Bronchial epithelial cell (primary cell): ENCODE measurements around the gene NIPAL3. TPM values are rescaled to one million over a fixed set of nuclear protein-coding genes. Genes with fewer than 3 reads are reported as not detected.
"Not testable (repeated sequence)": the region's sequence is repeated elsewhere in the genome, so short reads cannot be mapped to it uniquely, and the experiment has no call there.

Experiments used
- DNase-seq: peaks from one replicate; pipeline ENCODE4 v3.0.0-alpha.2; 2010; ENCODE audit warnings: low read depth
- FAIRE-seq: peaks from 2 replicates; lab custom pipeline; 2011; peaks lifted over from hg19 to GRCh38; lab: Jason Lieb, UNC
- H3K27me3 ChIP-seq: 2 replicates; pipeline ENCODE4 v1.5.1; 2011; ENCODE audit warnings: low read length; ENCODE audit not compliant: control insufficient read depth, insufficient read depth
- H3K36me3 ChIP-seq: 2 replicates; pipeline ENCODE4 v1.5.1; 2011; ENCODE audit warnings: low read length; ENCODE audit not compliant: control insufficient read depth, insufficient read depth
- H3K4me3 ChIP-seq: 2 replicates; pipeline ENCODE4 v1.5.1; 2011; ENCODE audit warnings: mild to moderate bottlenecking, low read depth, low read length, control low read depth
- total RNA-seq: library from RNA; depleted of rRNA; stranded (reverse); fragments of >200 nt; gene quantifications from 2 replicates; pipeline ENCODE4 v1.2.1, GENCODE V29; 2014
- TF ChIP-seq, protein P1 (sequence below): IDR thresholded peaks from 2 replicates; pipeline ENCODE4 v1.5.1; 2011; ENCODE audit warnings: mild to moderate bottlenecking, moderate library complexity, low read length, control low read depth, inconsistent platforms; ENCODE audit not compliant: insufficient read depth, severe bottlenecking

NIPAL3 gene
- total RNA-seq, 1 donor from 2014 or later, result 35.8 TPM

GRCh38 chr1:24491577-24492360, 76.2 kb downstream of the NIPAL3 start:
- TF ChIP-seq, protein P1, sequence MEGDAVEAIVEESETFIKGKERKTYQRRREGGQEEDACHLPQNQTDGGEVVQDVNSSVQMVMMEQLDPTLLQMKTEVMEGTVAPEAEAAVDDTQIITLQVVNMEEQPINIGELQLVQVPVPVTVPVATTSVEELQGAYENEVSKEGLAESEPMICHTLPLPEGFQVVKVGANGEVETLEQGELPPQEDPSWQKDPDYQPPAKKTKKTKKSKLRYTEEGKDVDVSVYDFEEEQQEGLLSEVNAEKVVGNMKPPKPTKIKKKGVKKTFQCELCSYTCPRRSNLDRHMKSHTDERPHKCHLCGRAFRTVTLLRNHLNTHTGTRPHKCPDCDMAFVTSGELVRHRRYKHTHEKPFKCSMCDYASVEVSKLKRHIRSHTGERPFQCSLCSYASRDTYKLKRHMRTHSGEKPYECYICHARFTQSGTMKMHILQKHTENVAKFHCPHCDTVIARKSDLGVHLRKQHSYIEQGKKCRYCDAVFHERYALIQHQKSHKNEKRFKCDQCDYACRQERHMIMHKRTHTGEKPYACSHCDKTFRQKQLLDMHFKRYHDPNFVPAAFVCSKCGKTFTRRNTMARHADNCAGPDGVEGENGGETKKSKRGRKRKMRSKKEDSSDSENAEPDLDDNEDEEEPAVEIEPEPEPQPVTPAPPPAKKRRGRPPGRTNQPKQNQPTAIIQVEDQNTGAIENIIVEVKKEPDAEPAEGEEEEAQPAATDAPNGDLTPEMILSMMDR, result no peak
- no peaks in the 10 kb centered on the region for H3K27me3 ChIP-seq
- no peak overlapping the region for H3K4me3 ChIP-seq
- DNase-seq (no peak), FAIRE-seq (no peak)
- H3K36me3 ChIP-seq, result no peaks in the 10 kb centered on the region

DNA sequence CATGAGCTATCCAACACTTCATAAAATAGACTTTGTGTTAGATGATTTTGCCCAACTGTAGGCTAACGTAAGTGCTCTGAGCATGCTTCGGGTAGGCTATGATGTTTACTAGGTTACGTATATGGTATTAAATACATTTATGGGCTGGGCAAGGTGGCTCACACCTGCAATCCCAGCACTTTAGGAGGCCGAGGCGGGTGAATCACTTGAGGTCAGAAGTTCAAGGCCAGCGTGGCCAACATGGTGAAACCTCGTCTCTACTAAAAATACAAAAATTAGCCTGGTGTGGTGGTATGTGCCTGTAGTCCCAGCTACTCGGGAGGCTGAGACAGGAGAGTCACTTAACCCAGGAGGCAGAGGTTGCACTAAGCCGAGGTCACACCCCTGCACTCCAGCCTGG, 77.3 kb downstream of the NIPAL3 start:
- not testable (repeated sequence) for H3K27me3 ChIP-seq, DNase-seq, H3K4me3 ChIP-seq, H3K36me3 ChIP-seq, FAIRE-seq

- TF ChIP-seq, protein P1, result no peak
- no peaks in the 10 kb centered on the region for H3K36me3 ChIP-seq
- no peak overlapping the region for H3K4me3 ChIP-seq
- DNase-seq (no peak), FAIRE-seq (no peak)
- no peaks in the 10 kb centered on the region for H3K27me3 ChIP-seq
These were observed 78.2 kb downstream of the NIPAL3 start for GRCh38 chr1:24493785-24494184.

DNA sequence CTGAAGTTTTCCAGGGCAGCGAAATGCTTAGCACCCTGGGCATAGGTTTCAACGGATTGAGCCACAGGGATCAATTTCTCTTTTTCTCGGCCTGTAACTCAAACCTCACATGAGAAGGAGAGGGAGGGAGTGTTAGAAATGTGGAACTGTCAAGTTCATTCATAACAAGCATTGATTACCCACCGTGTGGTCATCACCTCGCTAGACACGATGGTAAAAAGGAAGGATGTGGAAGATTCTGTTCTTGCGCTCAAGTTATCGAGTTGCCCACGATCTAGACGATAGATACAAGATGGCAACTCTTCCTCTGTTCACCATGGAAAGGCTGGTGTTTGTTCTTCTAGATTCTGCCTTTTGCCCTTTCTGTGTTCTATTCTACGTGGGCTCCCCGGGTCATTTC, 83.0 kb downstream of the NIPAL3 start:
- Histone ChIP-seq H3K36me3 (no peaks in the 10 kb centered on the region), H3K4me3 (no peak overlapping the region), H3K27me3 (no peaks in the 10 kb centered on the region)
- DNase-seq, result no peak
- TF ChIP-seq, protein P1, result no peak
- FAIRE-seq, result peak; percentile 23

DNA sequence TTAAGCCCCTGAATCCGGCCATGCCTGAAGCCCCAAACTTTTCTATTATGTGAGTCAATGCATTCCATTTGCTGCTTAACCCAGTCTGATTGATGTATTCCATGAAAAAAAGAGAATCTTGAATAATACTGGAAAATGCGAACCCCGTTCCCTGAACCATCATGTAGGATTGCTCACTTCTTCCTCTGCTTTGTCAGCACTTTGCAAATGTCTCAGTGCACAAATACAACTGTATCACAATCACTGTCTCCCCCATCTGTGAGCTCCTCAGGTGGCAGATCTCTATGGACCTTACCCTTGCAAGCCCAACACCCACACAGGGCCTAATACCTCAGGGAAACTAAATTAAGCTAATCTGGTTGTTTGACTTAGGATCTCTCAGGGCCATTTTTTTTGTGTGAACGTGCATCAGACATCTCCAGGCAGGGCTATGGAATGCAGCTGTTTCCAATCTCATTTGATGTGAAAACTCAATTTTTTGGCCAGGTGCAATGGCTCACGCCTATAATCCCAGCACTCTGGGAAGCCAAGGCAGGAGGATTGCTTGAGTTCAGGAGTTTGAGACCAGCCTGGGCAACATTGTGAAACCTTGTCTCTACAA, 84.9 kb downstream of the NIPAL3 start:
- Histone ChIP-seq H3K27me3 (no peaks in the 10 kb centered on the region), H3K36me3 (no peaks in the 10 kb centered on the region), H3K4me3 (no peak overlapping the region)
- no peak for FAIRE-seq
- TF ChIP-seq, protein P1, result no peak
- no peak for DNase-seq

DNA sequence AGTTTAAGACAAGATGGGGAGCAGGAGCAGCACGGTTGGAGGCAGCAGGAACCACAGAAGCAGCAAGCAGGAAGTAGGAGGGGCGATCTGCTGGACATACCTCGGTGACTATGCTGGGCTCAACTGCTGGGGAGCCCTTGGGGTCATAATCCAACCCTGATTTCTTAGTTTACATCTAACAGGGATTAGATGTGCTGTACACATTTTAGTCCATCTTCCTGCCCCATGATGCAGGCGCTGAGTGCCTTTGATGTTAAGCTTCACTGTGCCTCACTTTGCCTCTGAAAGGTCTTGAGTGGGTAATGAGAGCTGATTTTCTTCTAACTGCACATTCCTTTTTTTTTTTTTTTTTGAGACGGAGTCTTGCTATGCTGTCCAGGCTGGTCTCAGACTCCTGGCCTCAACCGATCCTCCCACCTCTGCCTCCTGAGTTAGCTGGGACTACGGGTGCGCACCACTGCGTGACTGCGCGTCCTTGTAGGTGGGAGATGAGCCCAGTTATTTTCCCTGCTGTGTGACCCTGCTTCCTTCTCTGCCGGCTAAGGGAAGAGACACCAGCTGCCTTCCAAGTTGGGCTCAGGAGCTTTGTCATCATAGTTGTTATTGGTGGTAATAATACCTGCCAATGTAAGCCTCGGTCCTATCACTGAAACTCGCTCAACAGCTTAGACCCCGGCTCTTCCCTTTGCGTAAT, 85.9 kb downstream of the NIPAL3 start:
- Histone ChIP-seq H3K4me3 (peak overlapping the region; percentile 56), H3K36me3 (no peaks in the 10 kb centered on the region), H3K27me3 (no peaks in the 10 kb centered on the region)
- TF ChIP-seq, protein P1, result no peak
- no peak for FAIRE-seq
- peak; percentile 60 for DNase-seq
